H7 (cell line): Measurements from ENCODE around the gene SPTB. TPM values are rescaled to one million over a fixed set of nuclear protein-coding genes. Genes with fewer than 3 reads are reported as not detected.

Experiments used
- DNase-seq: peaks from one replicate; pipeline ENCODE4 v3.0.0; 2012
- H3K27me3 ChIP-seq: 2 replicates; pipeline ENCODE4 v1.6.0; 2011; ENCODE audit warnings: mild to moderate bottlenecking, low read length; ENCODE audit not compliant: control insufficient read depth, insufficient read depth
- H3K36me3 ChIP-seq: replicated peaks from 2 replicates; pipeline ENCODE4 v1.5.1; 2011; ENCODE audit warnings: low read length; ENCODE audit not compliant: control insufficient read depth, insufficient read depth
- H3K4me3 ChIP-seq: 2 replicates; pipeline ENCODE4 v1.5.1; 2011; ENCODE audit warnings: low read depth, mild to moderate bottlenecking, control low read depth, low read length, moderate library complexity; ENCODE audit not compliant: insufficient read depth
- total RNA-seq: library from RNA; depleted of rRNA; stranded (reverse); fragments of >200 nt; shearing (Covaris generic); gene quantifications from 2 replicates; pipeline ENCODE4 v1.2.3, GENCODE V29; 2014

SPTB gene
- total RNA-seq, 1 experiment from 2014 or later = 0.17 TPM

GRCh38 chr14:64912261-64912660 lies 32.6 kb upstream of the SPTB start:
- H3K27me3 ChIP-seq = no peaks in the 10 kb centered on the region
- H3K36me3 ChIP-seq = no peaks in the 10 kb centered on the region
- no peak overlapping the region for H3K4me3 ChIP-seq
- no peak for DNase-seq

- Histone ChIP-seq H3K36me3 (no peaks in the 10 kb centered on the region), H3K27me3 (no peaks in the 10 kb centered on the region), H3K4me3 (no peak overlapping the region)
- peak; percentile 30 for DNase-seq
Observed at GRCh38 chr14:64910847-64911495, 31.3 kb upstream of the SPTB start.

DNA sequence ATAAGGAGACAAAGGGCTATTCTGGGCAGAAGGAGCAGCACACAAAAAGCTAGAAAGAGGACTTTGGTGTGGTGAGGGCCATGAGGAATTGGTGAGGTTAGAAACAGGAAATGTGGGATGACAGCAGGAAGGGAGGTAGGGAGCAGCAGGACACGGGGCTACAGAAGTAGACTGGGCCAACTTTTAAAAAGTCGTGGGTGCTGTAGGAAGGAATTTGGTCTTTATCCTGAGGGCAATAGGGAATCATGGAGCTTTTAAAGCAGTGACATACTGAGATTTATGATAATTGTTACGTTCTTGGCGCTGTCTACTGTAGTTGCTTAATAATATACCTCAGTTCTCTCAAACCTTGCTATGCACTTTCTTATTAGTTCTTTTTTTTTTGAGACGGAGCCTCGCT lies 26.3 kb upstream of the SPTB start:
- Histone ChIP-seq H3K36me3 (no peaks in the 10 kb centered on the region), H3K4me3 (no peak overlapping the region), H3K27me3 (no peaks in the 10 kb centered on the region)
- no peak for DNase-seq

DNA sequence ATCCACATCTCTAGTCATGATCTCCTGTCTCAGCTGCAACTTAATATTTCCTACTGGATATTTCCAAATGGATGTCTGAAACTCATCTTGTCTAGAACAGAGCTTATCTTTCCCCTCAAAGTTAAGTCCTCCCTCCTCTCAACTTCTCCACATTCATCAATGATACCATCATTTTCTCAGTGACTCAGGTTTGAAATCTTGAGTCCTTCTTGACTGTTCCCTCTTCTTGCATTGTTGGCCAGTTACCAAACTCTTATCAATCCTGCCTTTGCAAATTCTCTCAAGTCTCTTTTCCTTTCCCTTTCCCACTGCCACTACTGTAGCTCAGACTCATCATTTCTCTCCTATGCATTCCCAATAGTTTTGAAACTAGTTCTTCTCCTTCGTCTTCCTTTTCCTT lies 20.3 kb upstream of the SPTB start:
- Histone ChIP-seq H3K4me3 (no peak overlapping the region), H3K27me3 (no peaks in the 10 kb centered on the region), H3K36me3 (no peaks in the 10 kb centered on the region)
- no peak for DNase-seq

GRCh38 chr14:64891839-64892375 lies 12.2 kb upstream of the SPTB start:
- H3K27me3 ChIP-seq = no peaks in the 10 kb centered on the region
- peak; percentile 59 for DNase-seq
- H3K4me3 ChIP-seq = no peak overlapping the region
- no peaks in the 10 kb centered on the region for H3K36me3 ChIP-seq

- no peak for DNase-seq
- no peaks in the 10 kb centered on the region for H3K36me3 ChIP-seq
- H3K4me3 ChIP-seq = no peak overlapping the region
- no peaks in the 10 kb centered on the region for H3K27me3 ChIP-seq
Observed at GRCh38 chr14:64891173-64891838, 11.6 kb upstream of the SPTB start.

DNA sequence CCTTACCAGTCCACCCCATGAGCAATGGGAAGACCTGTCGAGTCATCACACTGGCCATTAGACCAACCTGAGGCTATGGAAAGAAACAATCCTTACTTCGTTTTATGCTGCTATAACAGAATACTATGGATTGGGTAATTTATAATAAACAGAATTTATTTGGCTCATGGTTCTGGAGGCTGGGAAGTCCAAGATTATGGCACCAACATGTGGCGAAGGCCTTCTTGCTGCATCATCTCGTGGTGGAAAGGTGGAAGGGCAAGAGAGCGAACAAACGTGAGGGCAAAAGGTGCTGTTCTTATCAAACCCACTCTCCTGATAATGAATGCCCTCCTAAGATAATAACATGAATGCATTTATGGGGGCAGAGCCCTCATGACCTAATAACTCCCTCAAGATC lies 9.6 kb upstream of the SPTB start:
- no peak for DNase-seq
- H3K36me3 ChIP-seq = no peaks in the 10 kb centered on the region
- no peak overlapping the region for H3K4me3 ChIP-seq
- no peaks in the 10 kb centered on the region for H3K27me3 ChIP-seq

DNA sequence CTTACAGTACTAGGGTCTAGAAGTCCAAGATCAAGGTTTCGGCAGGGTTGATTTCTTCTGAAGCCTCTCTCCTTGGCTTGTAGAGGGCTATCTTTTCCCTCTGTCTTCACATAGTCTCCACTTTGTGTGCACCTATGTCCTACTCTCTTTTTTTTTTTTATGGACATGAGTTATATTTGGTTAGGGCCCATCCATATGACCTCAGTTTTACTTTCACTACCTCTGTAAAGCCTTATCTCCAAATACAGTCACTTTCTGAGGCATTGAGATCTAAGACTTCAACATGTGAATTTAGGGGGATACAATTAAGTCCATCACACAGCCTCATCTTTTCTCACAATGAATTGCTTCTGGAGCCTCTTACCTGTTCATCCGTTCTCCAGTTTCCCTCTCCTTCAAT lies 5.9 kb upstream of the SPTB start:
- H3K36me3 ChIP-seq = no peaks in the 10 kb centered on the region
- no peak for DNase-seq
- no peak overlapping the region for H3K4me3 ChIP-seq
- peaks cover 23% of the 10 kb centered on the region for H3K27me3 ChIP-seq

- Histone ChIP-seq H3K4me3 (peak overlapping the region; percentile 53), H3K27me3 (peaks cover 50% of the 10 kb centered on the region), H3K36me3 (no peaks in the 10 kb centered on the region)
- peak; percentile 94 for DNase-seq
Observed at GRCh38 chr14:64880221-64881121, 764 bp upstream of the SPTB start.

DNA sequence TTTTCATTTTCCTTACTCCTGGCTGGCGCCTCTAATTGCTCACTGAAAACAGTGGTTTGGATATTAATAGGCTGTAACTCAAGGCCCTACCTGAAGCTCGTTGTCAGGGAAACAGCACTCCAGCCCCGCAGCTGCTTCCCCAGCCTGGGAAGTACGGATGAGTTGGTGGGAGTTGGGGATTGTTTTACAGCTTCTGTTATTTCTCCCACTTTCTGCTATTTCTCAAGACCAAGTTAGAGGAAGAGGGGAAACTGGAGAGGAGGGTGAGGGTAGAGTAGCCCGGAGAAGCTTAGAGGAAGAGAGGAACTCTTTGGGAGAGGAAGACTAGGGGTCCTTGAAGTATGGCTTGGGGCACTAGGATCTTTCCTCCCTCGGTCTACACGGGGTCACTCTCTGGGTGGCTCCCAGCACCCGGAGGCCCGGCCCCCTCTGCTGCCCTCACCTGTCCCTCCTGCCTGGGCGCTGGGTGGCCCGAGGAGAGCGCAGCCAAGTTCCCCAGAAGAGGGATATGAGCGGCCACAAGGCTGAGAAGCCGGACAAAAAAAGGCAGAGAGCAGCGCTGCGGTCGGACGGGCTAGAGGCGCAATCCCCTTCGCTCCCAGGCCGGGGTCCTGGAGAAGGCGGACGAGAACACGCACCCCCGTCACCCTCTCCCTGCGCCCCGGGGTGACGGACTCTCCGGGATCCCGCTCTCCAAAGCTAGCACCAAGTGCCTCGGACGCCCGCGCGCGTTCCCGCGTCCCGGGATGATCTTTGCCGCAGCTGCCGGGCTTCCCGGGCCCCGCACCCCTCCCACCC lies 671 bp downstream of the SPTB start:
- H3K4me3 ChIP-seq = peak overlapping the region; percentile 53
- H3K27me3 ChIP-seq = peaks cover 50% of the 10 kb centered on the region
- no peaks in the 10 kb centered on the region for H3K36me3 ChIP-seq
- peak; percentile 59 for DNase-seq

GRCh38 chr14:64877846-64878245 lies 1.9 kb downstream of the SPTB start:
- no peak overlapping the region for H3K4me3 ChIP-seq
- H3K27me3 ChIP-seq = peaks cover 45% of the 10 kb centered on the region
- no peak for DNase-seq
- H3K36me3 ChIP-seq = no peaks in the 10 kb centered on the region

DNA sequence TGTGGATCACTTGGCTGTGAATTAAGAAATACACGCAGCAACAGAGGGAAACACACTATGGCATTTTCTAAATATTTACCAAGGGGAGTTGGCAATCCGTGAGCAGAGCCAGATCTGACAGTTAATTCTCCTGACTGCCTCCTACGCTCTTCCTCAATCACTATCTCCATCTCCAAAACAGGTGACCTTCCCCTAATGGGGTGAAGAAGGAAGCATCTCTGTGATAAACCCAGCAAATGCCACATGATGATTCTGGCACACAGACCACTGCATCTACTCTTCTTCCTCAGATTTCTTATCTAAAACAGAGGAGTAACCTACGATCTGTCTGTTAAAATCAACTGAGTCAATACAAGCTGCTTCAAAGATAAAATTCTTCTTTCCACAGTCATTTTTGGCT lies 4.4 kb downstream of the SPTB start:
- peaks cover 27% of the 10 kb centered on the region for H3K27me3 ChIP-seq
- DNase-seq = no peak
- H3K36me3 ChIP-seq = no peaks in the 10 kb centered on the region
- no peak overlapping the region for H3K4me3 ChIP-seq

DNA sequence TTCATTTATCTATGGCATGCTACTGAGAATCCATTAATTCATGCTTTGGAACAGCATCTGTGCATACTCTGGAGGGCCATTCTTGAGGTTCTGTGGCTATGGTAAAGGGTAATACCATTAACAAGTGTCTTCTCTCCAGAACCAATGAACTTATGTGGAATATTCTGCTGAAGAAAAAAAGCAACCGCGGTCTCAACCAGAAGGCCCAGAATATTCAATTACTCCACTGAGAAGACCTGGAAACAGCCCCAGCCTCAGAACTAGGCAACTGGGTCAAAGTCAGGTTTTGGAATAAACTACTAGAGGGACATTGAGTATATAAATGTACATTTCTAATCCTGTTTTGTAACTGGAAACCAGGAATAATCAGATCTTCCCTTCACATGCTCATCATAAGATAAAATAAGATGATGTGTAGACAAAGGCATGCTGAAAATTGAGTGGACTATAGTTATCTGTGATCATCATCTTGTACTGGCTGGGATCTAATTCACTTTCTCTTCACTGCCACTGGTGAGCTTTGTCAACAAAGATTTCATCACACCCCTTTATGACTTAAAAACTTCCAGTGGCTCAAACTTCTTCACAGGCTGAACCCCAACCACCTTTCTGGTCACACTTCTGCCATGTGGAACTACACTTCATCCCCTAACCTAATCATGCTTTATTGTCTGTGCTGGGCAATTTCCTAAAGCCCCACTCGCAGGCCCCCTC lies 6.0 kb downstream of the SPTB start:
- Histone ChIP-seq H3K4me3 (no peak overlapping the region), H3K36me3 (no peaks in the 10 kb centered on the region), H3K27me3 (peaks cover 14% of the 10 kb centered on the region)
- no peak for DNase-seq
